Activated CD4-positive, CD25-positive, alpha-beta regulatory T cell treated with anti-CD3 and anti-CD28 coated beads, Interleukin-2, amount 50 U/mL, for 72 hours (primary cell): Measurements from ENCODE around the gene IER5.
"Not testable (repeated sequence)": the region's sequence is repeated elsewhere in the genome, so short reads cannot be mapped to it uniquely, and the experiment has no call there.

Source experiments
- DNase-seq: peaks from one replicate; pipeline ENCODE4 v3.0.0; 2021

IER5 gene

DNA sequence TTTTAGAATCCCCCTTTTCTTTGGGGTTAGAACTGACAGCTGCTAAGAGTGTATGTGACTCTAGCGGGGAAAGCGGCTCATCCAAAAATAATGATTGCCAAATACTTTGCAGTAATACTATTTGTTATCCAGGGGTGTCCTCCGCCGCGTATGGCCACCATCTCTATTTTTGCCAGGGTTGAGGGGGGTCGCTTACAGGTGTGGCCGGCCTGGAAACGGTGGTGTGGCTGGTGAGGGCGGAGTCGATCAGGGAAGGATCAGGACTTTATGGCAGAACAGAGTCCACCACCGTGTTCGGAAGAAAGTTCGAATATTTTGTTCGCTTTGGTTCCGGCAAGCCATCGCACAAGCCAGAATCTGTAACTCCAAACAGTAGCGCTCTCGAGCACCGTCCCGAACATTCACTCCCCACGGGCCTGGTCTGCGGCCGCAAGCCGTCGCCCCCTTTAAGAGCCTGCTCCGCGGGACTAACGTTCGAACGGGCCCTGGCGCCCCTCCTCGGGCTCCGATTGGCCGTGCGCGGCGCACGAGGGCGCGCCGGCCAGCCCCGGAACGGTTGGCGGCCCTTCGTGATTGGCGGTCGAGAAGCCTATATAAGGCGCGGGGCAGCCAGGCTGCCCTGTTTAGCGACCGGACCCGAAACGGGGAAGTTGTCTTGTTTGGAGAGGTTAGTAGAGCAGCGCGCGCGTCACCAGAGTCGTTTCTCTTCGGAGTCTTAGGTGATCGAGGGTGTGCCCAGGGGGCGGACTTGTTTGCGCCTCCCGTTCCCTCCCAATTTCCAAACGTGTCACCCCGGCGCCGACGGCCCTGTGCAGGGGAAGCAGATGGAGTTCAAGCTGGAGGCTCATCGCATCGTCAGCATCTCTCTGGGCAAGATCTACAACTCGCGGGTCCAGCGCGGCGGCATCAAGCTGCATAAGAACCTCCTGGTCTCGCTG, at the start of gene IER5:
Gene IER5, plus strand, starts transcription at position 622 of the 938 bp plus-strand sequence. Its CDS starts 203 bp downstream, at position 825.
- DNase-seq = peak; percentile 93

DNA sequence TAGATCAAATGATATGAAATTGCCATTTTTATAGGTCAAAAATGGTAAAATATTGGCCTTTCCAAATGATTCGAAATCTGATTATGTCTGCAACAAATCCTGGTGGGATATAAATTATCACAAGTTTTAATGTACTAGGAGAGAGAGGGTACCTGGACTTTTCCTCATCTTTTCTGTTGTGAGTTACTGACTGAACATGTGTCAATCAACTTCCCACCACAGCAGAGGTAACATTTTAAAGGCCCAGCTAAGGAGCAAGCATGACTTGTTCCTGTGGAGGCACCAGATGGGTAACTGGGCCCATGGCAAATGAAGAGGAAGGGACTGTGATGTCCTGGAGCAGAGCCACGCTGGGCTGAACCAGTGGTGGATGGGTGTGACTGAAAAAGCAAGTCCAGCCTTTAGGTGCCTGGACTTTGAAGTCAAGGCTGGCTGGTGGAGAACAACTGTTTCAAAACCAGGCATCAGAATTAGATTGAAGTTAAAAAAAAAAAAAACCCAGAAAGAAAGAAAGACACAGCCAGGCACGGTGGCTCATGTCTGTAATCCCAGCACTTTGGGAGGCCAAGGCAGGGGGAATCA, 48.1 kb upstream of the IER5 start:
- no peak for DNase-seq

DNA sequence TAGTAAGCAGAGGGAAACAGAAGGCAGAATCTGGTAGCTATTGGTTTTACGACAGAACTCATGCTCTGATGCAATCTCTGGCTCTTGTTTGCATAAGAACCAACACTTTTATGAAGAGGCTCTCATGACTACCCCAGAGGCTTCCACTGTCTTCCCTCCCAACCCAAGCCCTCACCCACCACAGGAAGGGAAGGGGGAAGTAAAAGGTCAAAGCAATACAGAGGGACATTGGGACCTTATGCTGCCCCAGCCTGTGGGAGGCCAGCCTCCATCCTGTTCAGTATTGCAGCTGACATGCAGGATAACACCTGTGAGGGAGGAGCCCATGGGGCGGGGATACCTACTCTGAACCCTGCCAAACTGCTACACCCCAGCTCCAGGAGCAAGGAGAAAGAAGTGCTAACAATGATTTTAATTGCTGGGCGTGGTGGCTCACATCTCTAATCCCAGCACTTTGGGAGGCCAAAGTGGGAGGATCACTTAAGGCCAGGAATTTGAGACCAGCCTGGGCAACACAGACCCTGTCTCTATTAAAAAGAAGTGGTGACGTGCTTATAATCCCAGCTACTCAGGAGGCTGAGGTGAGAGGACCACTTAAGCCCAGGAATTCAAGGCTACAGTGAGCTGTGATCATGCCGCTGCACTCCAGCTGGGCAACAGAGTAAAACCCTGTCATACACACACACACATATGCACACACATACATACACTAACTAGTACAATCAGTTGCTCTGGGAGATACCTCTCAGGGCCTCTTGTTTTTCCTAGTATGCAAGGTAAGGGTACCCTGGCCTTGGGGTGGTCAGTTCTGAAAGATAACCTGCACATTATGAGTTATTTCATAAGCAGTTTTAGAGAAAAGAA, 45.2 kb upstream of the IER5 start:
- no peak for DNase-seq

DNA sequence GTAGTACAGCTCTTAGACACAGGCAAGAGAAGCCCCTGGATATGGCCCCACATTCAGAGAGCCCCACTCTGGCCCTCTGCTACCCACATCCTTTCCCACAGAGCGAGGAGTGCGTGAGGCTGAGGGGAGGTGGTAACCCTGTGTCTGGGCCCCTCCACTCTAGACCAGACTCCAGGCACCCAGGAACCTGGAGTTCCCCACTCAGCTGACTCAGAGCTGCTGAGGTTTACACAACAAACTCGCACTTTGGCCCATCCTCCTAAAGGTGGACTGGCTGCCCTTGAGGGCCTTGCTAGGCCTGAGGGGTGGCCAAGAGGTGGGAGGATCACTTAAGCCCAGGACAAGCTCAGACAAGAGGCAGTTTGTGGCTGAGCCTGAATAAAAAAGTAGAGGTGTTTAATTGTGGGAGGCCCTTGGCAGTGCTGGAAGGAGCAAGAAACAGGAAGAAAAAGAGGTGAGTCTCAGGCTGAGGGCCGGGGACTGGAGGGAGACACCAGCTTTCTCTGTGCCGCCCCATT, 44.0 kb upstream of the IER5 start:
- no peak for DNase-seq

DNA sequence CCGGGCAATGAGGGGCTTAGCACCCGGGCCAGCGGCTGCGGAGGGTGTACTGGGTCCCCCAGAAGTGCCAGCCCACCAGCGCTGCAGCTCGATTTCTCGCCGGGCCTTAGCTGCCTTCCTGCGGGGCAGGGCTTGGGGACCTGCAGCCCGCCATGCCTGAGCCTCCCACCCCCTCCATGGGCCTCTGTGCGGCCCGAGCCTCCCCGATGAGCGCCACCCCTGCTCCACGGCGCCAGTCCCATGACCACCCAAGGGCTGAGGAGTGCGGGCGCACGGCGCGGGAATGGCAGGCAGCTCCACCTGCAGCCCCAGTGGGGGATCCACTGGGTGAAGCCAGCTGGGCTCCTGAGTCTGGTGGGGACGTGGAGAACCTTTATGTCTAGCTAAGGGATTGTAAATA, 42.6 kb upstream of the IER5 start:
- DNase-seq = not testable (repeated sequence)

DNA sequence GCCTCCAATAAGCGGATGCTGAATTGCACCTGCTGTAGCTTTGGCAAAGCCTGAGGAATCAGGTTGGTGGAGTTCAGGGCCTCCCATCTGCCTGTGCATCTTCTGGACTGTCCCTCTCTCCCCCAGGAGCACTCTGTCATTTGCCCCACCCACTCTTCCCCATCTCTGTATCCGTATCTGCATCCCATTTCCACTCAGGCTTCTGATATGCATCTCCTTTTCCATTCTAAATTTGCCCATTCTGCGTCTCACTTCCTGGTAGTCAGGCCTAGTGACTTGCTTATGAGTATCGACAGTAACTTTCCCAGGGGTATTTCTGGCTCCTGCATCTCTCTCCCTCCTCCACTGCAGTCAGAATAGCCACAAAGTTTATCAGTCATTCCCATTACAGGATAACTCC, 39.1 kb upstream of the IER5 start:
- no peak for DNase-seq

DNA sequence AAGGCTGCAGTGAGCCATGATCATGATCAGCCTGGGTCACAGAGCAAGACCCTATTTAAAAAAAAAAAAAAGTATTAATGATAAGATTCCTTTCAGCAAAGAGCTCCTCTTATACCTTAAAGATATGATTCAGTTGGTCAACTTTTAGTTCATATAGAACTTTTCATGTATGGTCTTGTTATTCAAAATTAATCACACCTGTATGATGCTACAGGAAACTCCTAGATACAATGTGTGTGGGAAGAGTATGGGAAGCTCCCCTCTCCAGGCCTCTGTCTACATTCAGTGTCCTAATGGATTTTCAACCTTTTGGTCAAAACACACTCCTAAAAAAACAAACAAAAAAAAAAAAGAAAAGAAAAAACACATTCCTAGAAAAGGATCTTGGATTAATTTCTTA, 37.6 kb upstream of the IER5 start:
- DNase-seq = no peak

DNA sequence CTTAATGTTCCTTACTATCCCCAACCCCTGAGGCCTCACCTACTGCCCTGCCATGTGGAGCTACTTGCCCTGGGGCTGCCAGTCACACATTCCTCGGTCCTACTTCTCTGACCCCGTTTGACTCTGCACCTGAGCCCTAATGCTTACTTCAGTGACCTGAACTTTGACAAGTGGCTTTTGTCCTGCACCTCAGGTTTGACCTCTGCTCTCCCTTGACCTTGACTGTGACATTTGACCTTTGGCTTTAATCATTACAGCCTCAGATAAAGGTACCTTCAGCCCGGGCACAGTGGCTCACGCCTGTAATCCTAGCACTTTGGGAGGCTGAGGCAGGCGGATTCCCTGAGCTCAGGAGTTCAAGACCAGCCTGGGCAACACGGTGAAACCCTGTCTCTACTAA, 31.9 kb upstream of the IER5 start:
- DNase-seq = no peak

DNA sequence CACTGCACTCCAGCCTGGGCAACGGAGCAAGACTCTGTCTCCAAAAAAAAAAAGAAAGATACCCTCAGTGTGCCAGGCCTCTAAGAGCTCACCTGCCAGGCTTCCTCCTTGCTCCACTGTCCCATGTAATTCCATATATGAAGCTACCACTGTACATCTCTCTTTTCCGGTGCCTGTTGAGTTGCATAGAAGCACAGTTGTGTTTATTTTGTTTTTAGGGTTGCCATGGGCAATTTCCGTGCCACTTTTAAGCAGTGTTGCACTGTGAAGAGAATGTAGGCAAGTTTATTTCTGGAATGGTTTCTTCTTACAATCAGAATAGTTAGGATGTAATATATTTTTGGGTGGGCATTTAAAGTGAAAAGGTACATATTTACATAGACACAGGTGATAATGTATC, 31.4 kb upstream of the IER5 start:
- DNase-seq = no peak

DNA sequence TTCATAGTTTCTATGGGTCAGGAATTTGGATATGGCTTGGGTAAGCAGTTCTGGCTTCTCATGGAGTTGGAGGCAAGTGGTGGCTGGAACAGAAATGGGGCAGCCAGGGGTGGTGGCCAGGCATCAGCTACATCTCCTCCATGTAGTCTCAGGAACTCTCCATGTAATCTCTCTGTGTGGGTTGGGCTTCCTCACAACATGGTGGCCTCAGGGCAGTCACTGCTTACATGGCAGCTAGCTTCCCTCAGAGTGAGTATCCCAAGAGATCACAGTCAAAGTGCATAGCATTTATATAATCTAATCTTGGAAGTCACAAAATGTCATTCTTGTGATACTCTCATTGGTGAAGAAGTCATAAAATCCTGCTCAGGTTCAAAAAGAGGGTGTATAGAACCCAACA, 29.1 kb upstream of the IER5 start:
- DNase-seq = no peak

DNA sequence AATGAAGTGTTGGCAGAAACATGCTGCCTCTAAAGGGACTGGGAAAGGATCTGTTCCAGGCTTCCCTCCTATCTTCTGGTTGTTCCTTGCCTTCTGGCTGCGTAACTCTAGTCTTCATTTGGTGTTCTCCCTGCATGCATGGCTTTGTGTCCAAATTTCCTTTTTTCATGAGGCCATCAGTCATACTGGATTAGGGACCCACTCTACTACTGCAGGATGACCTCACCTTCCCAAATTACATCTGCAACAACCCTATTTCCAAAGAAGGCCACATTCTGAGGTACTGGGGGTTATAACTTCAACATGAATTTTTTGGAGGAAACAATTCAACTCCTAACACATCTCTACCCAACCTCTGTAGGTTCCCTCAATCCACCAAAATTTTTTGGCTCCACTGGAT, 28.4 kb upstream of the IER5 start:
- DNase-seq = no peak

DNA sequence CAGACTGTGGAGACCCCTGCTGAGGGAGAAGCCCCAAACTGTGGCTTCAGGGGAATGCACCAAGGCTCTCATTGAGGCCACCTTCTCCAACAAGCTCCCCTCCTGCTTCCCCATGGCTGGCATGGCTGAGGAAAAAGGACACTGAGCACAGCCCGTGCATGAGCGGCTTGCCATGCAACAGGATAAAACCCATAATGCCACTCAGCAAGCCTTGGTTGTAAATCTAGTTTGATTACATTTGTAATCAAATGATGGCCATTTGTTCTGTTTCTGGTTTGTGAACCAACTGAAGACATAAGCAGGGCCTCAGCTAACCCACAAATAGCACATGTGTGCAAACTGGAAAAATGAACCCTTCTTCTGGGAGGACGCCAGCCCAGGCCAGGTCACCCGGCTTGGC, 27.6 kb upstream of the IER5 start:
- not testable (repeated sequence) for DNase-seq

DNA sequence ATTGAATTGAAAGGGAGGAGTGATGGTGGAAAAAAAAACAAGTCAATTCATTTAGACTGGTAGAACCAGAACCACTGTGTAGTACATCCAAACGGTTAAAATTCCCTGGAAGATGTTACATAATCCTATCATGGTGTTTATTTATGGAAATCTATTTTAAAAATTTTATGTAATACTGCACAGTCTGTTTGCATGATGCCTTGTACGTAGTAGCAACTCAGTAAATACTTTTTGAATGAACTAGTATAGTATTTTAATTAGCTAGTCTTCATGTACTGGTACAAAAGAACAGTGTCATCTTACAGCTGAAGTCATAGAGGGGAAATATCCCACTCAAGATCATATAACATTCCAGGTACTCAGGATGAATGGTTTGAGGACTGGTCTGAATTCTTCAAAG, 27.0 kb upstream of the IER5 start:
- no peak for DNase-seq

DNA sequence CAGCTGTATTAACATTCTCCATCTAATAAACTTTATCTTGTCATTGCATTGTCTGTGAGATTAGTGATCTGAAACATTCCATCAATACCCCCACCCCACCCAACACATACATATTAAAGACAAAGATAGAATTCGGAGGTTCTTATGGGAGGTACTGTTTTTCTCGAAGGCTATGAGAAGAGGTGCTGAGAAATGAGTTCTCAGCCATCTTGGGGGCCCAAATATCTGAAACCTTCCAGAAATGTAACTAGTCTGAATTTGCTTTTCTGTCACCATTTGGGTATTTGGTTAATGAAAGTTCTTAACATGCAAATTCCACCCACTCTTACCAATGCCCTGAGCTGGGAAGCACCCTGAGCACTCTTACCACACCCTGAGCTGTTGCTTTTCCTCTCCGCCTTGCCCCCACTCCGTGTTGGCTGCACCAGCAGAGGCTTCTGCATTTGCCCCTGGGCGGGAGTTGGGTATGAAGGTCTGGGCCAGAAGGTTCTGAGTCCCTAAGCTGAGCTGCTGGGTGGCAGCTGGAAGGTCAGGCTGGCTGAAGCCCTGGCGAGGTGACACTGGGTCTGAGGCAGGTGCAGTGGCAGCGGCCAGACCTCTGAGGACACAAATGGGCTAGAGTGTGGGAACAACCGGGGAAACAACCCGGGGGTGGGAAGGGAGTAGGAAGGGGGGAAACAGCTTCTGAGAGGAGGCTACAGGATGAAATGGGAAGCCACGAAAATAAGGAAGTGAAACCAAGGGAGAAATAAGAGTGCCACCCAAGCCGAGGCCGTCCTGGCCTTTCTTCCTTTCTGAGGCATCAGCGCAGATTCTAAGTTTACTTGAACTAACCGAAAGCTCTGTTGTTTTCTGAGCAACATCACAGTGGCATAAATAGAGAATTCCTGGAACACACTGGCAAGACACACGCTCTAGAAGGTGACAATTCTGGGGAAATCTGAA, 26.3 kb upstream of the IER5 start:
- DNase-seq = peak; percentile 45

DNA sequence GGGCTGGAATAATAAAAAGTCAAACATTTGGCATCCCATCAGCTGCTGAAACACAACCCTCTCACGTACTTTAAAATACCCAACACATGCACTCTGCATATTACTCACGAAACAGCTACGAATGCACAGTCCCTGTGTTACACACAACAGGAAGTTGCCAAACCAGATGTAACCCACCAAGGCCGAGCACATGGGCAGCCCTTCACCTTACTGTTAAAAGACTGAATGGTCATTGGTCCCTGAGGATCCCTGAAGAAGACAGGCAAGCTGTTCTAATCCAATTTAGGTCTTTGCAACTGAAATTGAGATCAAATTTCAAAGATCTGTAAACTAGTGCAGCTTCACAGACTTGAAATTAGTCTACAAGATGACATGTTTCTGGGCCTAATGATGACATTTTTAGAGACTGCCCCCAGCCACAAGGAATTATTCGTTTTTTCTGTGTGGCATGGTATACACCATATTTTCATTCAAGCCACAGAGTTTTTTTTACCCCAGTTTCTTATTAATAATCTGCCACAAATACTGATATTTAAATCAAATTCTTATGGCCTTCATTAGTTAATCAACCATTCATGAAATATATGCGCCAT, 25.6 kb upstream of the IER5 start:
- DNase-seq = no peak

DNA sequence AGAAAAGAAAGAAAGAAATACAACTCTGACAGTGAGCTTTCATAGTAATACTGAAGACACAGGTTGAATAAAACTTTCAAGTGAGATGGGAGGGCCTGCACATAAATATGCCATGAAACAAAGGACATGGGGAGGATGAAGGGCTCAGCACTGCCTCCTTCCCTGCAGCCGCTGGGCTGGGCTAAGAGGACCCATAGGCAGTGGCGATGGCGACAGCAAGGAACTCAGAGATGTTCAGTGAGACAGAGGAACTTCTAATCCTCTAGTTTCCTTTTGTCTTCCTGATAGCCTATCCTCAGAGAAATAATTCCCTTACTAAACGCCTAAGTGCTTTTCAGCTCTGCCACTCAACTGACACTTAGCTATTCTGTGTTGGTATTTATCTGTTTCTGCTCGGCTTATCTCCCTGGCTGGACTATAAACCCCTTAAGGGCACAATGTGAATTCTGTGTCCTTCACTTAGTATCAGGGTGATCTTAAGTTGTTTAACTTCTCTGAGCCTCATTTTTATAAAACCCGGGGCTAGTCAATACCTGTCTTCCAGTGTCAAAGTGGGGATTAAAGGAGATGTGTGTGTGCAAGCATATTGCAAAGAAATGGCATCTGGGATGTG, 24.4 kb upstream of the IER5 start:
- DNase-seq = no peak

DNA sequence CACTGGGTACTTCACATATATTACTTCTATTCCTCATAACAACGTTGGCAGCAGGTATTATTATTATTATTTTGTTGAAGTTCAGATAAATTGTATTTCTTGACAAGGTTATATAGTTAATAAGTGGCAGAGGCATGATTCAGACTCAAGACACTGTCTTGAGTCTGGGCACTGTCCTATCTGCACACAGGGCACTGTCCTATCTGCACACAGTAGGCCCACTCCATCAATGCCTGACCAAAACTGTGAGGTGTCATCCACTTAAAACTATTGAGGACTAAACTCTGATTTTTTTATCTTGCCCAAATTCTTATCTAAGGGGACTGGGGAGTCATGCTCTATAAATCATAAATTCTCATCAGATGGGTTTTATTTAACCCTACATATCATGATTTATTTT, 23.8 kb upstream of the IER5 start:
- DNase-seq = no peak

DNA sequence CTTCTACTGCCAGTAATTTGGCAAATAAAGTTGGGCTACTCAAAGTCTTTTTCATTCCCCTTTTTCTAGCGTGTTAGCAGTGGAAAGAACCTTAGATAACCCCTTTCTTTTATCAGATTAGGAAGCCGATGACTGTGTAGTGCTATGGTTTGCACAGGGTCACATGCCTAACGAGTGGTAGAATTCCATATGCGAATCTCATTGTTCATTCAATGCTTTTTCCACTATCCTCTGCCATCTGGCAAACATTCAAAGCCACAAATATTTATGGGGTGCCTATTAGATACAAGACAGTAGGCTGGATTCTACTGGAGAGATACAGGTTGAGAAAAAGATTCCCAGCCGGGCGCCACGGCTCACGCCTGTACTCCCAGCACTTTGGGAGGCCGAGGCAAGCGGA, 14.9 kb upstream of the IER5 start:
- no peak for DNase-seq

DNA sequence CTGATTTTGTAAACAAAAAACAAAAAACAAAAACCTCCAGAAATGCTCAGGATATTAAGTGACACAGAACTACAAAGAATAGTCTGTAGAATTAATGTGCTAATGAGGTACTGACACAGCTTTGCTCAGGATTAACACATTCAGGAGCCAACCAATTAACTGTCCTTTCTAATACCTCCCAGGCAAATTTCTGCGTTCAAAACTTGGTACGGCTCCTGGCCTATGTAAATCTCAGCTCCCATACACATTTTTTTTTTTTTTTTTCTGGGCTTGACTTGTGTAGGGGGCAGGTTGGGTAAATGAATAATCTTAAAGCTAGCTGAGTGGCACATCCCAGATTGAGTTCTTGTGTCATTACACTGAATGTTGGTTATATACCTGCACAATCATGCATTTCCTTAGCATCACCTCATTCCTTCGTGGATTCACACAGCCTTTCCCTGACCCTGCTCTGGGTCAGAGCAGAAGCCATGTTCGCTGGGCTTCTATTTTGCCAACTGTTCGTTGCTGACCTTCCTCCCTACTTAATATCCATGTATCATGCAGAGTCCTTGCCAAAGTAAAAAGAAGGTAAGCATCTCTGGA, 12.6 kb upstream of the IER5 start:
- no peak for DNase-seq

DNA sequence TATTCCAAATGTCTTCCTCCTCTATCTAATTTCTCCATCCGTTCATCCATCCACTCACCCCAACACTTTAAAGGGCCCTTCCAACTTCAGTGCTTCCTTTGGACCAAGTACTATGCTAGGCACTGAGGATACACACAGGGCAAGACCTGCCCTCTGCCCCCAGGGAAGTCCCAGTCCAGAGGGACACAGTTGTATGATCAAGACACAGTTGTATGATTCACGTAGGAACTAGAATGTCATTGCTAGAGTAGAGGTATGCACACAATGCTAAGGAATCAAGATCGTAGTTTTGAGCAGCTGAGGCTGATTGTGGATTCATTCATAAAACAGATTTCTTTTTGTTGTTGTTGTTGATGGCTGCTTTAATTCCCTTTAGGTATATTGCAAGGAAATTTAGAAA, 11.6 kb upstream of the IER5 start:
- no peak for DNase-seq
